Endodermal cell (in vitro differentiated cells): ENCODE data around the gene DZIP3. TPM values are rescaled to one million over a fixed set of nuclear protein-coding genes. Genes with fewer than 3 reads are reported as not detected.

ENCODE experiments used
- DNase-seq: peaks from one replicate; pipeline ENCODE4 v3.0.0-alpha.2; 2017
- H3K27ac ChIP-seq: 2 replicates; pipeline ENCODE4 v1.5.1; 2013; ENCODE audit warnings: mild to moderate bottlenecking, low read depth, low read length, moderate library complexity
- H3K27me3 ChIP-seq: 2 replicates; pipeline ENCODE4 v1.6.1; 2013; ENCODE audit warnings: mild to moderate bottlenecking, low read length, moderate library complexity; ENCODE audit not compliant: insufficient read depth, control insufficient read depth, poor library complexity, severe bottlenecking
- H3K36me3 ChIP-seq: 2 replicates; pipeline ENCODE4 v1.7.0; 2013; ENCODE audit warnings: mild to moderate bottlenecking, low read length, moderate library complexity; ENCODE audit not compliant: control insufficient read depth, insufficient read depth
- H3K4me1 ChIP-seq: one replicate; pipeline ENCODE4 v1.7.0; 2013; ENCODE audit warnings: low read length; ENCODE audit not compliant: control insufficient read depth, insufficient read depth
- H3K4me3 ChIP-seq: 2 replicates; pipeline ENCODE4 v1.5.1; 2013; ENCODE audit warnings: mild to moderate bottlenecking, low read length, moderate library complexity
- H3K9ac ChIP-seq: 2 replicates; pipeline ENCODE4 v1.6.1; 2013; ENCODE audit warnings: mild to moderate bottlenecking, low read length, moderate library complexity; ENCODE audit not compliant: poor library complexity, severe bottlenecking; ENCODE audit errors: extremely low read depth
- H3K9me3 ChIP-seq: 2 replicates; pipeline ENCODE4 v1.6.1; 2013; ENCODE audit warnings: mild to moderate bottlenecking, low read length, moderate library complexity; ENCODE audit not compliant: control insufficient read depth
- H3K27ac Mint-ChIP-seq: 2 replicates; pipeline ENCODE4 v1.8.0; 2020; ENCODE audit warnings: mixed read lengths
- H3K27me3 Mint-ChIP-seq: 2 replicates; pipeline ENCODE4 v1.8.0; 2021; ENCODE audit warnings: mild to moderate bottlenecking, mixed read lengths; ENCODE audit not compliant: insufficient read depth
- H3K36me3 Mint-ChIP-seq: 2 replicates; pipeline ENCODE4 v1.8.0; 2020; ENCODE audit warnings: low read depth, mixed read lengths
- H3K4me1 Mint-ChIP-seq: 2 replicates; pipeline ENCODE4 v1.8.0; 2020; ENCODE audit warnings: mixed read lengths
- H3K4me3 Mint-ChIP-seq: 2 replicates; pipeline ENCODE4 v1.8.0; 2020; ENCODE audit warnings: mild to moderate bottlenecking, moderate library complexity, mixed read lengths
- H3K9me3 Mint-ChIP-seq: 2 replicates; pipeline ENCODE4 v1.8.0; 2020; ENCODE audit warnings: mild to moderate bottlenecking, mixed read lengths
- CTCF ChIP-seq: fragments of 200-600 bp; sonication (generic); conservative IDR thresholded peaks from 2 replicates; pipeline ENCODE4 v1.5.0; 2021; ENCODE audit warnings: antibody characterized with exemption, mild to moderate bottlenecking
- WGBS, 2 experiments: methylation state at CpG; one replicate each; pipeline versions ENCODE4 v1.1.5 to v1.1.7; 2013; ENCODE audit warnings: missing lambda C conversion rate in 2 of 2, mixed read lengths in 1 of 2; ENCODE audit not compliant: insufficient coverage in 1 of 2, insufficient read length in 1 of 2; 5-methylcytosine and 5-hydroxymethylcytosine counted together
- total RNA-seq, 2 donors: library from RNA; stranded (reverse); fragmentation: NEBNext Ultra II Directional in 1 of 2; extraction: Animal tissue kit (Norgen Biotek cat#: 25700) in 1 of 2; gene quantifications; 2 replicates in 1 of 2; 3 replicates in 1 of 2; pipeline ENCODE4 v1.2.1, GENCODE V29; 2021

Gene DZIP3
- total RNA-seq, 2 donors from 2014 or later: 24.2 to 40.8 TPM

GRCh38 chr3:108602249-108602934, 12.9 kb downstream of the DZIP3 start:
- Histone ChIP-seq H3K9ac (no peak overlapping the region), H3K4me3 (peak overlapping the region; percentile 34), H3K36me3 (no peaks in the 10 kb centered on the region), H3K27ac (peak overlapping the region; percentile 2), H3K9me3 (peaks cover 17% of the 10 kb centered on the region), H3K27me3 (no peaks in the 10 kb centered on the region), H3K4me1 (peaks cover 18% of the 10 kb centered on the region)
- WGBS, 2 experiments: 85 to 89% methylated on average over 5 of the region's 5 CpGs
- H3K4me3 Mint-ChIP-seq: no peak overlapping the region
- no peak for TF ChIP-seq CTCF
- H3K27me3 Mint-ChIP-seq: no peaks in the 10 kb centered on the region
- peaks cover 18% of the 10 kb centered on the region for H3K36me3 Mint-ChIP-seq
- peaks cover 13% of the 10 kb centered on the region for H3K9me3 Mint-ChIP-seq
- H3K27ac Mint-ChIP-seq: peak overlapping the region; percentile 83
- H3K4me1 Mint-ChIP-seq: peaks cover 18% of the 10 kb centered on the region
- DNase-seq: no peak

GRCh38 chr3:108602935-108603294, 13.4 kb downstream of the DZIP3 start:
- peak overlapping the region; percentile 34 for H3K4me3 ChIP-seq
- Mint-ChIP-seq H3K4me1 (peaks cover 18% of the 10 kb centered on the region), H3K36me3 (peaks cover 18% of the 10 kb centered on the region), H3K4me3 (no peak overlapping the region), H3K27ac (peak overlapping the region; percentile 83), H3K27me3 (no peaks in the 10 kb centered on the region), H3K9me3 (peaks cover 13% of the 10 kb centered on the region)
- no peaks in the 10 kb centered on the region for H3K27me3 ChIP-seq
- peak overlapping the region; percentile 2 for H3K27ac ChIP-seq
- 81 to 88% methylated on average over 1 of the region's 2 CpGs for WGBS, 2 experiments
- no peak overlapping the region for H3K9ac ChIP-seq
- no peak for TF ChIP-seq CTCF
- DNase-seq: no peak
- peaks cover 17% of the 10 kb centered on the region for H3K9me3 ChIP-seq
- no peaks in the 10 kb centered on the region for H3K36me3 ChIP-seq
- H3K4me1 ChIP-seq: peaks cover 18% of the 10 kb centered on the region

DNA sequence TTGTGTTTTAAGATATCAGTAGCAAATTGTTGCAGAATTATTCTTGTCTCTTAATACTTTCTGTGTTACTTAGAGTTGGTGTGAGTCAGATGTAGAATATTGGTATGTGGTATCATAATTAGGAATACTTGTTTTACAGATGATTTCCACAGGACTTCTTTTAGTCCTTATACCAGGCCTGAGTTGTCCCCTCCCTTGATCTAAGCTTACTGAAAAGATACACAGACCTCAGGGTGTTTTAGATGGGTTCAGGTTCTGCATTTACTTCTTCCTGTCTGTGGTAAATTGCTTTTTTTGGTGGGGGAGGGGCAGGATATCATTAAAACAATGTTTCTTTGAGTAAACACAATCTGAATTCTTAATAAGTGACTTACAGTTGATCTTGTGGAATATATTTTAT, 14.2 kb downstream of the DZIP3 start:
- Mint-ChIP-seq H3K36me3 (peaks cover 18% of the 10 kb centered on the region), H3K9me3 (peaks cover 13% of the 10 kb centered on the region), H3K27ac (peak overlapping the region; percentile 65), H3K4me1 (peaks cover 19% of the 10 kb centered on the region), H3K4me3 (no peak overlapping the region), H3K27me3 (no peaks in the 10 kb centered on the region)
- no peak for DNase-seq
- Histone ChIP-seq H3K9me3 (peaks cover 17% of the 10 kb centered on the region), H3K9ac (no peak overlapping the region), H3K27ac (no peak overlapping the region), H3K4me3 (no peak overlapping the region), H3K36me3 (peaks cover 4% of the 10 kb centered on the region), H3K27me3 (no peaks in the 10 kb centered on the region), H3K4me1 (peaks cover 18% of the 10 kb centered on the region)
- no peak for TF ChIP-seq CTCF
